ENCODE measurements around the gene CTNNA1. TPM values are rescaled to one million over a fixed set of nuclear protein-coding genes. Genes with fewer than 3 reads are reported as not detected.

Gene CTNNA1
- total RNA-seq, 1 donor from 2014 or later = 282 TPM

DNA sequence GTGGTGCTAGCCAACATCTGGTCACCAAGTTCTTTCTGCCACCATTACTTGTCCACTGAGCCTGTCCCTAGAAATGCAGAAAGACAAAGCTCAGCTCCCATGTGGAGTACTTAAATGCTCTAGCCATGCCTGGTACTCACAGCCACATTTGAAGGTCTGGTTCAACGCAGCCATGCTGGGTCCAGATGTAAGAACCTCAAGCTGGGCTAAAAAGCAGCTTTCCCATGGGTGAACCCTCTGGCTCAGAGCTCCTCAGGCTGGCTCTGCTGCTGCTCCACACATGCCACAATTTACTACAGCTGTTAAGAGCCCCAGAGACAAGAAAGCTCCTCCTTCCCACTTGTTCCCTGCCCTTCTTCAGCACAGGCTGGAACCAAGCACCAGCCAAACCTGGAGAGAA, 219.0 kb downstream of the CTNNA1 start:
- H3K4me3 Mint-ChIP-seq = no peak overlapping the region
- no peak for DNase-seq (ENCODE audit: low read depth, low spot score)
- peaks cover 44% of the 10 kb centered on the region for H3K4me1 Mint-ChIP-seq
- peaks cover 10% of the 10 kb centered on the region for H3K27me3 Mint-ChIP-seq (ENCODE audit: low read depth)
- no peaks in the 10 kb centered on the region for H3K36me3 Mint-ChIP-seq (ENCODE audit: low read depth)
- H3K9me3 Mint-ChIP-seq = no peaks in the 10 kb centered on the region
- H3K27ac Mint-ChIP-seq (ENCODE audit: unreplicated experiment) = no peak overlapping the region
- TF ChIP-seq, protein P1, sequence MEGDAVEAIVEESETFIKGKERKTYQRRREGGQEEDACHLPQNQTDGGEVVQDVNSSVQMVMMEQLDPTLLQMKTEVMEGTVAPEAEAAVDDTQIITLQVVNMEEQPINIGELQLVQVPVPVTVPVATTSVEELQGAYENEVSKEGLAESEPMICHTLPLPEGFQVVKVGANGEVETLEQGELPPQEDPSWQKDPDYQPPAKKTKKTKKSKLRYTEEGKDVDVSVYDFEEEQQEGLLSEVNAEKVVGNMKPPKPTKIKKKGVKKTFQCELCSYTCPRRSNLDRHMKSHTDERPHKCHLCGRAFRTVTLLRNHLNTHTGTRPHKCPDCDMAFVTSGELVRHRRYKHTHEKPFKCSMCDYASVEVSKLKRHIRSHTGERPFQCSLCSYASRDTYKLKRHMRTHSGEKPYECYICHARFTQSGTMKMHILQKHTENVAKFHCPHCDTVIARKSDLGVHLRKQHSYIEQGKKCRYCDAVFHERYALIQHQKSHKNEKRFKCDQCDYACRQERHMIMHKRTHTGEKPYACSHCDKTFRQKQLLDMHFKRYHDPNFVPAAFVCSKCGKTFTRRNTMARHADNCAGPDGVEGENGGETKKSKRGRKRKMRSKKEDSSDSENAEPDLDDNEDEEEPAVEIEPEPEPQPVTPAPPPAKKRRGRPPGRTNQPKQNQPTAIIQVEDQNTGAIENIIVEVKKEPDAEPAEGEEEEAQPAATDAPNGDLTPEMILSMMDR (conservative IDR thresholded peaks at IDR 0.05) = no peak

DNA sequence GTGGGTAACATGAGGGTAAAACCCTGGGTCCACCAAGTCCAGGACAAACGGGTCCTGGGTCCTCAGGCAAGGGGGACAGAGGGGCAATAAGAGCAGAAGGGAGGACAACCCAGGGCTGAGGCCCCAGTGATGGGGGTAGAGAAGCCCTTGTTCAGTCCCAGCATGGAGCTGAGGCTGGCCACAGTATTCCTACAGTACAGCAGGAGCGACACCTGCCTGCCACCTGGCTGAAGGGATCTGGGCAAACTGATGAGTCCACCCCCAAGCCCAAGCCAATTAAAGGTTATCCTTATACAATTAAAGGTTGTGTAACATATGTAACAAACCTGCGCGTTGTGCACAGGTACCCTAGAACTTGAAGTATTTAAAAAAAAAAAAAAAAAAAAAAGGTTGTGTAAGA, 219.6 kb downstream of the CTNNA1 start:
- no peak overlapping the region for H3K27ac Mint-ChIP-seq (ENCODE audit: unreplicated experiment)
- TF ChIP-seq, protein P1 (conservative IDR thresholded peaks at IDR 0.05) = no peak
- no peak for DNase-seq (ENCODE audit: low read depth, low spot score)
- peaks cover 10% of the 10 kb centered on the region for H3K27me3 Mint-ChIP-seq (ENCODE audit: low read depth)
- no peaks in the 10 kb centered on the region for H3K36me3 Mint-ChIP-seq (ENCODE audit: low read depth)
- H3K9me3 Mint-ChIP-seq = no peaks in the 10 kb centered on the region
- H3K4me3 Mint-ChIP-seq = no peak overlapping the region
- H3K4me1 Mint-ChIP-seq = peaks cover 38% of the 10 kb centered on the region

DNA sequence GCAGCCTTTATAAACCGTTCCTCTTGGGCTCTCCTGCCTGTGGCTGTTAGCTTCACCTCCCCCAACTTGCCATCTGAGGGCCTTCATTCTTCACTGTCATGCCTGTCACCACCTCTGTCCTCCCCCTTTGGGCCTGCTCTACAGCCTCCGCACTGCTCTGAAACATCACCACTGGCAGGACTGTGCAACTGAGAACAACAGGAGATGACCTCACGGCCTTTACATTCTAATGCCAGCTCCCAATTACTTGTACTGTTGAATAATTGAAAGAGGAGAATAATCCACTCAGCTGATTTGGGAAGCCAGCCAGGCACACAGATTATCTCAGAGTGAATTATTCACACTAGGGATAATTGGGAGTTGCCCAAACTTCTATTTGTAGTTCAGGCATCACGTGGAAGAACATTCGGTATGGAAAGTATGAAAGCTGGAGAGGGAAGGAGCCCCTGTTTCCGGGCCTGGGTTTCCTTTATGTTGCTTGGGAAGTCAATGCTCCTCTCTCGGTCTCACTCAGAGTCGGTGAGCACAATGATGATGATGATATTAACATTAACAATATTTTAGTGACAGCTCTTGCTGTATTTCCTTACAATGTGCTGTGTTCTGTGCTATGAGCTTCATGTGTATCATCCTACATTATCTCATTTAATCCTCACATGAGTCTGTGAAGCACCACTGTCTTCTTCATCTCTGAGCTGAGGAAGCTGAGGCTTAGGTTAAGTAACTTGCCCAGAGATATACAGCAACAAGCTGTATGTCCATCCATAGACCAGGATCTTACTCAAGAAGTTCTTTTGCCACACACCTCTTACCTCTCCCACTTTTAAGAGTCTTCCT, 221.2 kb downstream of the CTNNA1 start:
- DNase-seq (ENCODE audit: low read depth, low spot score) = no peak
- H3K9me3 Mint-ChIP-seq = no peaks in the 10 kb centered on the region
- TF ChIP-seq, protein P1 (conservative IDR thresholded peaks at IDR 0.05) = no peak
- no peak overlapping the region for H3K4me3 Mint-ChIP-seq
- peaks cover 30% of the 10 kb centered on the region for H3K4me1 Mint-ChIP-seq
- H3K36me3 Mint-ChIP-seq (ENCODE audit: low read depth) = no peaks in the 10 kb centered on the region
- peaks cover under 1% of the 10 kb centered on the region for H3K27me3 Mint-ChIP-seq (ENCODE audit: low read depth)
- H3K27ac Mint-ChIP-seq (ENCODE audit: unreplicated experiment) = no peak overlapping the region

DNA sequence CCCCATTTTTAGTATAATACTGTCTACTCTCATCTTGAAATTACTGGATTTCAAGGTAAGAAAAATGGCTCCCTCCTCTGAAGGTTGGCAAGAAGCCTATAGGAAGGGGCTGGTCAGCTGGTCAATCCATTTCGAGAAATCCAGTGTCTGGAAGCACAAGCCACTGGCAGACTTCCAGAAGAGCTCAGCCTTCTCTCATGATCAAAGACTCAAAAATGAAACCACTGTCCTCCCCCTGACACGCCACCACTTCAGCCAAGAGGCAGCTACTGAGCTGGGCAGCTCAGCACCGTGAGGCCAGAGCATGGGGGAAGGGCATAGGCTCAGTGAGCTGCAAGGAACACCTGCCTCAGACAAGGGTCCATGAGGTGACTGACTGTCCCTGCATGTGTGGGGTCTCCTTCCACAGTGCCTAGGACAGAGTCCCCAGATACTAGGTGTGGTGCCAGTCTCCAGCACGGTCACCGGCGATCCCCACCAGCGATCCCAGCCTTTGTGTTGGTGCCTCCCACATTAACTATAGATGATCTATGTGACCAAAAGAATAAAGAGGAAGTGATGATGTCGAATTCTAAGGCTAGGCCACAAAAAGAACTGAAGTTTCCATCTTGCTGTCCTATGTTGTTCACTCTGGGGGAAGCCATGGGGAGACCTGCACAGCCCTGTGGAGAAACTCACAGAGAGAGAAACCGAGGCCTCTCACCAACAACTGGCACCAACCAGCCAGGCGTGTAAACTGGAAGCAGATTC, 222.0 kb downstream of the CTNNA1 start:
- TF ChIP-seq, protein P1 (conservative IDR thresholded peaks at IDR 0.05) = no peak
- no peak overlapping the region for H3K4me3 Mint-ChIP-seq
- DNase-seq (ENCODE audit: low read depth, low spot score) = no peak
- H3K27ac Mint-ChIP-seq (ENCODE audit: unreplicated experiment) = no peak overlapping the region
- no peaks in the 10 kb centered on the region for H3K36me3 Mint-ChIP-seq (ENCODE audit: low read depth)
- H3K9me3 Mint-ChIP-seq = no peaks in the 10 kb centered on the region
- peaks cover 27% of the 10 kb centered on the region for H3K4me1 Mint-ChIP-seq
- no peaks in the 10 kb centered on the region for H3K27me3 Mint-ChIP-seq (ENCODE audit: low read depth)

DNA sequence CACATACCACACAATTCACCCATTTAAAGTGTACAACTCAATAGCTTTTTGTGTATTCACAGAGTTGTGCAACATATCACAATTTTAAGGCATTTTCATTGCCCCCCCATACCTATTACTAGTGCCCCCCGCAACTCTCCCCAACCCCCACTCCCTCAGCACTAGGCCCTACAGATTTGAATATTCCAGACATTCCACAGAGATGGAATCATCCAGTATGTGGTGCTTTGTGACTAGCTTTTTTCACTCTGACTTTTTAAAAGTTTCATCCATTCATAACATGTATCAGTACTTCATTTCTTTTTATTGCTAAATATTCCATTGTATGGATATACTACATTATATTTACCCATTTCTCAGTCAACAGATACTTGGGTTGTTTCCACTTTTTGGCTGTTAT, 224.9 kb downstream of the CTNNA1 start:
- Mint-ChIP-seq H3K9me3 (no peaks in the 10 kb centered on the region), H3K27me3 (ENCODE audit: low read depth) (no peaks in the 10 kb centered on the region), H3K27ac (ENCODE audit: unreplicated experiment) (no peak overlapping the region), H3K4me1 (peaks cover 24% of the 10 kb centered on the region), H3K36me3 (ENCODE audit: low read depth) (no peaks in the 10 kb centered on the region), H3K4me3 (no peak overlapping the region)
- no peak for DNase-seq (ENCODE audit: low read depth, low spot score)
- TF ChIP-seq, protein P1 (conservative IDR thresholded peaks at IDR 0.05) = no peak
